HL-60/S4 treated with phorbol 12-myristate 13-acetate at 8.2 ng/mL for 4 days and 3 days (cell line): ENCODE measurements around the gene LIG4.
"Not testable (repeated sequence)": the region's sequence is repeated elsewhere in the genome, so short reads cannot be mapped to it uniquely, and the experiment has no call there.

ENCODE experiments used
- in situ Hi-C: fragments of 300-500 bp; cut with MboI; formaldehyde crosslinking; loops from 2 replicates; pipeline ENCODE4 v1.15.0; 2022; ENCODE audit warnings: low sequenced_read_pairs

The LIG4 gene

DNA sequence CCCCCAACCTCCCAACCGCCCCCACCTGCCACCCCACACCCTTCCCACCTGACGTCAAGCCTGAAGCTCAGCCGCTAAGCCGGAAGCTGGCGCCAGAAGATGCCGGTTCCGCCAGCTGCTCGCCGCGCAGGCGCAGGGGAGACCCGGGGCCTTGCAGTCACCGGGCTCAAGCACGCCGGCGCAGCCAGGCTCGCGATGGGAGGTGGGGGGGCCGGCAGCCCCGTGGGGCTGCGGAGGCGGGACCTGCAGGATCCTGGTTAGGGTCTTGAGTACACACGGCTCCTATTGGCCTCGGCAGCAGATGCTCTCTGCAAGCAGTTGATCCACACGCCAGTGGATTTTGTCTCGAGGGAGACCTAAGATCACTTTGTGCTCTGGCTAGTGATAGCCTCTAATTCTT lies at the start of gene LIG4:
Gene LIG4, minus strand, starts transcription at position 101 of the 400 bp plus-strand sequence. CDS start 4,268 bp downstream, outside the sequence.
- in situ Hi-C loops = no loop called here

DNA sequence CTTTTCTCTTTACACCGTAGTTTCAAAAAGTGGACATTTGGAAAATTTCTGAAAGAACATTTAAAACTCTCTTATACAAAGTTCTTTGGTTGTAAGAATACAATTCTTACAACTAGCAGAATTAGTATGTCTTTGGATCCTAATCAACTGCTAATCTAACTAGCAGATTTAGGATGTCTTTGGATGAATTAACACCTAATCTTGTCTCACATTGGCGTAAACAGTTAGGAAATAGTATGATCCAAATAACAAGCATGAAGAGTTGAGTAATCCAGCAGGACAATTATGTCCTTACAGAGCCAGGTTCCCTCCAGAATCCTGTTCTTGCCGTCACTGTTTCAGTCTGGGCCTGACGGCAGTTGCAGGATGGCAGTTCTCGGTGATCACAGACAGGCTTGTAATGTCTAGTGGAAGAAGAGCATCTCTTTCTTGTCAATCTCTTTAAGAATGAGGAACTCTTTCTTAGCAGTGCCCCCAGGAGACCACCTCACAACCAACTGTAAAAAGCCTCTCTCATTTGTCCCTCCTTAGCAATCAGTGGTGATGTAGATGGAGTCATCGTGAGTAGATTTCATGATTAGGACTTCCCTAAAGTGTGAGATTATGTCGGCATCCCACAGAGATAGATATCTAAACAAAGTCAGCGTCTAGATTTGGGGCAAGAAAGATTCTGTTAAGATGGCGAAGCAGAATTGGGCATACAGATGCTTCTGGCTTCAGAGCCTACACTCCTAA lies 48.5 kb upstream of the LIG4 start:
- in situ Hi-C loops = no loop called here

DNA sequence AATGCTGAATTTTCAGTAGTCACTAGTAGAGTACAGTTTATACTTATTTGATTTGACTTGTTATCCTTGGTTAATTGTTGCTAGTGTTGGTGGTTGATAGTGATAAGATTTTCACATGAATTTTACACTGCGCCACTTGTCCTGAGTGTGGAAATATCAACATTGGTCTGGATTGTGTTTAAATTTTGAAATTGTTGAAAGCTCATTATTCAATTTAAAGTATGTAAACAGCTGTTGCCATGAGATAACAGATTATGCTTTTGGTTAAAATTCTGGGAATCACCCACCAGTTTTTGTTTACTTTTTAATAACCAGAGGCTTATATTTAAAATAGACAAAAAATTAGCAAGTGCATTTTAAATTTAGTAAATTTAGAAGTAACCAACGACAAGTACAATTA lies 41.9 kb upstream of the LIG4 start:
- in situ Hi-C loops = no loop called here

DNA sequence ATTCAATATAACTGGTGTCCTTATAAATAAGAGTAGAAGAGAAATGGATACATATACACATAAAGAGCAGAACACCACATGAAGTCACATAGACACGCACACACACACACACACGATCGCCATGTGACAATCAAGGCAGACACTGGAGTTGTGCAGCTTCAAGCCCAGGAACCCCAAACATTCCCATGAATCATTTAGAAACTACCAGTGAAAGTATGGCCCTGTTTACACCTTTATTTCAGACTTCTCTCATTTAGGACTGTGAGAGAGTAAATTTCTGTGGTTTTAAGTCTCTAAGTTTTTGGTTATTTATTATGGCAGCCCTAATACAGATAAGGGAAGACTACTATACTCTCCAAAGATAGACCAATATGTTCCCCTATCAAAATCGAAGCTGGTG lies 33.8 kb upstream of the LIG4 start:
- in situ Hi-C loops = no loop called here

DNA sequence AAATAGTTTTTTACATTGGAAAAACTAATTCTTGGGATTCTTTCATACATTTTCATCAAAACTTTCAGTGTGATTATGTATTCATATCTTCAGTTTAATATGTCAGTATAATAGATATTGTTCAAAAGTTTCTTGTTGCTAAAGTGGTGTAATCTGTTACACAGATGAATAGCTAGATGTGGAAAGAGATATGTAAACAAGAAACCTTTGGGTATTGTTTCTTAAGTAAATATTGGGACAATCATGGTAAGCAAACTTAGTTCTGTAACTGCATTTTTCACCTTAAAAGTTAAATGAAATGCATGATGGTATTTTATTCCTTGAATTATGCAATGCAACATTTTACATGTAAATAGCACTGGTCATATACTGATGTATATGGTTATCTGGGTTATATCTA lies 15.0 kb upstream of the LIG4 start:
- in situ Hi-C loops = no loop called here

DNA sequence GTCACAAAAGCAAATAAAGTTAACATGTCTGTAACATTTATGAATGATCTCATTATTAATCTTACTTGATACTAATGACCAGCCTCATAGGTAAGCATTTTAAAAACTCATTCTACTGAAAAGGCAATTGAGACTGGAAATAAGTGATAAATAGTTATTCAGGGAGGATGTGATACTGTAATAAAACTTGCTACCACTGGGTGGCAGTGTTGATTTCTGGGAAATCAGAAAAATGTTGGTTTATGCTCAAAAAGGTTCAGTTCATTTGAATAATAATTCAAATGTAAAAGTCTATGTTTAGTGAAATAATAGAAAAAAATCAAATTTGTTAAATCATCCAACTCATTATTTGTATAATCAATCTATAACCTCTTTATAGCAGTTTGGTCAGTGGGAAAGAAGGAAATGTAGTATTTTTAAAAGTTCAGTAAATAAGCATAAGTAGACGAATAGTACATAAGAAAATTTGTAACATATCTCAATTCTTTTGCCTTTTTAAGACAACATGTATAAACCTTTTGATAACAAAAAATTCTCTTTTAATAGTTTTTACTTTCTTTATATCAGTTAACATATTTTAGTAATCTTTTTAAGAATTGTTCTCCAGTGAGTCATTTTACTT lies 12.4 kb upstream of the LIG4 start:
- in situ Hi-C loops = no loop called here

DNA sequence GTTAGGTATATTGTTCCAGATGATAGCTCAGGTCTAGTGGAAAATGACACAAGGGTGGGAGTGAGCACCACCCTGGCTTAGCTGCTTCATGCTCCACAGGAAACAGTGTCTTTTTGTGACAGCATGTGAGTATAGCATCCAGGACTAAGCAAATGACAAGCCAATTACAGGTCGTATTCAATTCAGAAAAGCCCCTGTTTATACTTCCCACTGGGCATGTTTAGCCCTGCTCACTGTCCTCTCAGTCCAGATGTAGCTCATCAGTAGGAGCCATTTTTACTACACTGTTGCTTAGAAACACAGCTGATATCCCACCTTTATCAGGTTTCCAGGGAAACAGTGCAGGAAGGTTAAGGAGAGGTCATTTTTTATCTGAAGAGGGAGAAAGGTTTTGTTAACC lies 10.8 kb upstream of the LIG4 start:
- in situ Hi-C loops = no loop called here

DNA sequence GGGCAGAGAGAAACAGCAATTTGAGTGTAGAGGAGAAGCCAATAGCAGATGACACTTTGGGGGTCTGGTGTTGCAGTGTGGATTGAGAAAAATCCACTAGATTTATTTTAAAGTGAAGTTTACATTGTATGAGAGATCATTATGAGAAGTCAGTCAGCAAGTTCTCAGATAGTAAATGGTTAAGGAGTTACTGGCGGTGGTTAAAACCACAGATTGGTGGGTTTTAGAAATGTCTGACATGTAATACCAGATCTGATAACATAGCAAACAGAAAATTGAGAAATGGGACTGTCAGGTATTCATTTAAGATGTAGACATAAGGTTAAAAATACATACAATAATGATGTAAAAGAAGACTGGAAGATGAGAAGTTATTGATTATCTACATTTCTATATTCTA lies 10.1 kb upstream of the LIG4 start:
- in situ Hi-C loops = no loop called here

DNA sequence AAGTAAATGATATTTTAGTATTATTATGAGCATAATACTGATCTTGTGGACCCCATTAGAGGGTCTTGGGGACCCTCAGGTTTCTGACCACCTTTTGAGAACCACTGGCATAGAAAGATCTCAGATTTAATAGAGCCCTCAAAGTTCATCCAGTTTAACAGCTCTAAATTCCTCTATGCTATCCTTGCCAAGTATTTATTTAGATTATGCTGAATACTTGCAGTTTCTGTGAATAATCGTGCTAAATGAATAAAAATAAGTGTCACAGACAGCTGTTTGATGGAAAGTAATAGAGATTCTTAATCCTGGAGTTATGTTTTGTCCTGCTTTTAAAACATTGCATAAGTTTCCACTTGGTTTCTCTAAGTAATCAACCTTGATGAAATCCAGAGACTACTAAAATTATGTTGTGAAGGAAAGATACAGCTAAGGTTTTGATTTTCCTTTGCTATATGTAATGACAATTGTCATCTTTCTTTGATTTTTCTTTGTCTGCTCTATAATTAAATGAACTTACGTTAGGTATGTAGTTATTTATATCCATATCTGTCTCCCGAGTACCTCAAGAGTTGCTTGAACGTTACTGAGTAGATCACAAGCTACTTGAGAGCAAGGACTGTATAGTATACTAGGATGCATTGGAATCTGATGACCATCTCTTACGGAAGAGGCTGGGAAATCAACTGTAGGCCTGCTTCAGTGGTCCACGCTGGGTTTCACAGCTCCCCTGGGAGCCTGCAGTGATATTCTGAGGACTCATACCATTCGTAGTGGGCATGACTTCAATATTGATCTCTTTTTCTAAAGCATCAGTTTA lies 8.6 kb upstream of the LIG4 start:
- in situ Hi-C loops = no loop called here

DNA sequence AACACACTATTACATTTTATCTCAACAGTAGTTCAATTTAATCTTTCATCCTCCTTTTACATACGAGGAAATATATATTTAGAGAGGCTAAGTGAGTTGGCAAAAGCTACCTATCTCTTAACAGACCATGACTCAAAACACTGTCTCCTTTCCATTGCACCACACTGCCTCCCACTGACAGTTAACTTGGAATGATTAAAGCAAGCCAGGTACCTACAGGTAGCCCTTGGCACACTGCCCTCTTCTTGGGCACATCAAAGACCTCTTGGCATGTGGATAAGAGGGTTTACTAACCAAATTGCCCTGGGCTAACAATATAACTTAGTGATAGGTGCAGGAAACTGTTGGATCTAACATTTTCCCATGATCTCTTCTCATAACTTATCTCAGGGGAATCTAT lies 4.7 kb upstream of the LIG4 start:
- in situ Hi-C loops = no loop called here

DNA sequence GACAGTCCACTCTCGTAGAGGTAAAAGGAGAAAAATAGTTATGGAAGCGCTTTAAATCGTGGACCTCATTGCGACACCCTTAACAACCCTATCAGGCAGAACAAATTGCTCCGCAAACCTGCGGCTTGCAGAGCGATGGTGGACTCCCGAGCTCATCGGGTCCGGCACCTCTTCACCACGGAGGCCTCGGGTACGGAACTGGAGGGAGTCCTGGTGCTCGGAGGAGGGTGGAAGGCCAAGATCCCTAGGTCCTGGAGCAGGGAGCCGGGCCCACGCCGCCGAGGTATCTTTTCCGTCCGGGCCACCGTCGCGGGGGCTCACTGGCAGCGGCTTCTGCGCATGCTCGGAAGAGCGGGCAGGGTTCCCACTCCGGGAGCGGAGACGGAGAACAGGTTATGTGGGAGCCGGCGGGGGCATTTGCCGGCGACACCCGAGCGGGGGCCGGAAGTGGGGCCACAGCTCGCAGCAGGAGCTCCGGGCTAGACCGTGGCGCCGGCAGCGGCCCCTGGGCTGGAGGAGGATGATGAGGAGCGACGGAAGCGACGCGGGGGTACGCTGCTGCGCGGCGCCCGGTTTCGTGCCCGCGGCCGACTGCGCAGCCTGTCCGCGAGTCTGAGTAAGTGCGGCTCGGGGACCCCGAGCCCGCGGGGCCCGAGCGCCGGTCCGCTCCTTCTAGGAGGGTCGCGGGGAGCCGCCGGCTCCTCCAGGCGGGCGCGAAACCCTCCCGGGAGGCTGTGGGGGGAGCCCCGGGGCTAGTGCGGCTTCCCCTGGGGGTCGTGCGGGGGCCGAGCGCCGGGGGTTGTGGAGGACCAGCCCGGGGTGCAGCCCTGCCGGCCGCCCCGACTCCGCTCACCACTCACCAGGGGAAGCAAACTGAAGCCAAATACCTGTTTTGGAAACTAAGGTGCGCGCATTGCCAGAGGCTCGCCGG lies 3.0 kb upstream of the LIG4 start, which contains the start of gene ABHD13:
Gene ABHD13, plus strand, starts transcription at position 349 of the 931 bp plus-strand sequence. CDS start 10,827 bp downstream, outside the sequence.
- in situ Hi-C loops = no loop called here

DNA sequence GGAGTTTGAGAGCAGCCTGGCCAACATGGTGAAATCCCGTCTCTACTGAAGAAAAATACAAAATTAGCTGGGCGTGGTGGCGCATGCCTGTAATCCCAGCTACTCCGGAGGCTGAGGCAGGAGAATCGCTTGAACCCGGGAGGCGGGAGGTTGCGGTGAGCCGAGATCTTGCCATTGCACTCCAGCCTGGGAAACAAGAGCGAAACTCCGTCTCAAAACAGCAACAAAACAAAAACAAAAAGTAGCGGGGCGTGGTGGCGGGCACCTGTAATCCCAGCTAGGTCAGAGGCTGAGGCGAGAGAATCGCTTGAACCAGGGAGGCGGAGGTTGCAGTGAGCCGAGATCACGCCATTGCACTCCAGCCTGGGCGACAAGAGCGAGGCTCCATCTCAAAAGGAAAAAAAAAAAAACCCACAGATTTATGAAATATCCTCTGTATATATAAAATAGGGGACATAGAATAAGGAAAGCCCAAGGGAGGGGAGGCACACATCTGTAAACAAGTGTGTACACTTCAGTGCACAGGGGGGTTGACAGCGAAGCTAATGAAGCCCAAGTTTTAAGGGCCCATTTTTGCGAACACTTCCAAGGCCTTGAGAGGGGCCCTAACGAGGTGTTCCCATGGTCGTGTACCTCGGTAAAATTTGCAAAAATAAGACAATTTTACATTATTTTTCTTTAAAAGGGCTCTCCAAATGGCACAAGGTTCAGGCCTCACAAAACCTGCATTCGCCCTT lies 2.1 kb upstream of the LIG4 start:
- in situ Hi-C loops = not testable (repeated sequence)

DNA sequence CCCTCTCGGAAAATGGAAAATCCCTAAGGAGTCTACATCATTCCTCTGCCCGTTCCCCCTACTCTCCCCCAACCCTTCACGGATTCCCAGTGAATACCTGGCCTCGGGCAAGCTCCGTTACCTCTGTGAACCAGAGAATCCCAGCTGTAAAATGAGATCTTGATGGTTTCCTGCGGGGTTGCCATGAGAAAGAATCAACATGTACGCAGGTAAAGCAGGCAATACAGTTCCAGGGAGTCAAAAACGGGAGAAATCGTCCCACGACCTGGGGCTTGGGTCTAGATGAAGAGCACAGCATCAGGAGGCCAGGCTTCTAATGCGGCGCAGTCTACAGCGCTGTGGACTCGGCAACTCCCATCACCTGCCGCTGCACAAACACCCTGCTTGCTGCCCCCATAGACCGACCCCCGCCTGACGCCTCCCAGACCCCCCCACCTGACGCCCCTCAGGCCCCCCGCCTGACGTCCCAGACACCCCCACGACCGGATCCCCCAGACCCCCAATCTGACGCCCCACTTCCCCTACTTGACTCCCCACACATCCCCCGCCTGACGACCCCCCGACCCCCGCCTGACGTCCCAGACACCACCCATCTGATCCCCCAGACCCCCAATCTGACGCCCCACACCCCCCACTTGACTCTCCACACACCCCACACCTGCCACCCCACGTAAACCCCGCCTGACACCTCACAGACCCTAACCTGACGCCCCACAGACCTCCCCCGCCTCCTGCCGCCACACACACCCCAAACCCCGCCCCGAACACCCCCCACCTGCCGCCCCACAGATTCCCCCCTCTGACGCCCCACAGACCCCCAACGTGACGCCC lies 680 bp downstream of the LIG4 start:
- in situ Hi-C loops = no loop called here

DNA sequence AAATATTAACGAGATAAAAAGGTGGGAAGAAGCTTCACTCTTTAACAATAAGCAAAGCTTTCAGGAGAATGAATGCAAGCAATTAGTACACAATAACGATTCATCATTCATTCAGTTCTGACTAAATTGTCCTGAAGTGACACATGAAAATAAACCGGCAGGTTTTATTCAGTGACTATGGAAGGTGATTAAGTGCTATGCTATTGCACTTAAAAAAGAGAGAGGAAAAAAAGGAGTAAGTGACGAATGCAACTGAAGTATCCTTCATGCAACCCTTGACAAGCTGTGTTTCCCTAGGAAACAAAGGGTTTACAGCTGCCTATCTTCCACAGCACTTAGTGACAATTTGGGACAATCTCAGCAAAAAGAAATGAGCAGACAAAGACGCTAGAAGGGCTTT lies 1.4 kb downstream of the LIG4 start:
- in situ Hi-C loops = no loop called here

DNA sequence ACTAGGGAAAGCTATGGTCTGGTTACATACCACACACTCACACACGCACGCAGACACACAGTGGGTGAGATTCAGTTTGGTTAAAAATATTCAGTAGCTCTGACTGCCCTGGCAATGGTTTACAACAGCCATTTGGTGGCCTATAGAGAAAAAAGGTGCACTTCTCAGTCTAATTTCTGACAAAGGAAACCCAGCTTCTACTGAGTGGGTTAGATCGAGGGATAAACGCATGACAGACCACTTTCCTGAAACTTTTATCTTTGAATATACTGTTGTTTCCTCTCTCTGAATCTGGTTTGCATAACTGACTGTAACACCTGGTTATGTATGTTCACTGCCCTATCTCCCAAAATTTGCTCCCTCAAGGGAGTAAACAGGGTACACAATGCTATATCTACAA lies 2.5 kb downstream of the LIG4 start:
- in situ Hi-C loops = no loop called here

DNA sequence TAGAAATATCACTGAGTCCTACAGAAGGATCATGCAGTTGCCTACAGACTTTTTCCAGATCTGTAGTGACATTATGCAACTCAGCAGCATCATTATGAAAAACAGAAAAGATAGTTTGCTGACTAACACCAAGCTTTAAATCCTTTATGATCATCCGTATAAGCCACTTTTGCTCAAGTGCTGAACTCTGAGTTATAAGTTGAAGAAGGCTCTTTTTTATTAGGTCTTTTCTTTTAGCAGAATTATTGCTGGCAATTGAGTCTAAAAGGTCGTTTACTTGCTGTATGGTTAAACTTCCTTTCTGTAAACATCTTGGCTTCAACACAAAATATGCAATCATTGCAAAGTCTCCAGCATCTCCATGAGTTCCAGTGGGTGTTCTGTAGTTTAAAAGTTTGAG lies 4.8 kb downstream of the LIG4 start:
- in situ Hi-C loops = no loop called here

DNA sequence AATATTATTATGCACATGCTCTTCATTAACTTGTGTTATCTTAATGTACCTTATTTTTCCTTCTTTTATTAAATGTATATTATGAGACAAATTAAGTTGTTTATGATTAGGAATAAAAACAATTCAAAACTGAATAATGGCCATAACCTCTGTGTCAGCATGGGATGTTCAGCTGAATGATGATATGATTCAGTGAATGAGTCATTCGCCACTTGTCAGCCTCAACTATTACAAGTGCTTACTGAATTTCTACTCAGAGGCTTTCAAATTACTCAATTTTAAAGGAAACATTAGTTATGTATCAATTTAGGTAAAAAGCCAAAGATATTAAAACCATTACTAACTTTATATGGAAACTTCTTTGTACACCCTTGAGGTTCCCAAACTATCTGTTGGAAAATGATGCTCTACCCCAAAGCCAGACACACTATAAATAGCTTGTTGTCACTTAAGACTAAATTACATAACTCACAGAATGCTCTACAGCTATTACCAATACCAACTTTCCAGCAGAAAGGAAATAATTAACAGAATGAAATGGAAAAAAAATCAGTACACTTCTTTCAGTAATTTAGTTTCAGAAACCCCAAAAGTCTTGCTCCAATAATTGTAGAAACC lies 14.4 kb downstream of the LIG4 start:
- in situ Hi-C loops = no loop called here

DNA sequence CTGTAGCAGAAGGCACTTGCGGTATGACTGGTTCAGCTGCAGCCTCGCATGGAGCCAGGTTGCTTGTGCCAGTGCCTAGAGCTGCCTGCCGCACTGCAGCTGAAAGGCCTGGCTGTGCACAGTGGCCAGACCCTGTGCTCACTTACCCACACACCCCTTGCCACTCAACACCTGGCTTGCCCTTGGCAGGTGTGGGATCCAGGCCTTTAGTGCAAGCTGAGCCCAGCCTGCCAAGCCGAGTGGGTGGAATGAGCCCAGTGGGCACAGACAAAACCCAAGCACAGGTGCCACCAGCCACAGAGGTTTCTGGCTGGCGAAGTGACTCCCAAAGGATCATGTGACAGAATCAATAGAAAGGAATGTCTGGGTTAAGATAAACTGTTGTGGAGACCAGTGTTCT lies 19.5 kb downstream of the LIG4 start:
- in situ Hi-C loops = no loop called here

DNA sequence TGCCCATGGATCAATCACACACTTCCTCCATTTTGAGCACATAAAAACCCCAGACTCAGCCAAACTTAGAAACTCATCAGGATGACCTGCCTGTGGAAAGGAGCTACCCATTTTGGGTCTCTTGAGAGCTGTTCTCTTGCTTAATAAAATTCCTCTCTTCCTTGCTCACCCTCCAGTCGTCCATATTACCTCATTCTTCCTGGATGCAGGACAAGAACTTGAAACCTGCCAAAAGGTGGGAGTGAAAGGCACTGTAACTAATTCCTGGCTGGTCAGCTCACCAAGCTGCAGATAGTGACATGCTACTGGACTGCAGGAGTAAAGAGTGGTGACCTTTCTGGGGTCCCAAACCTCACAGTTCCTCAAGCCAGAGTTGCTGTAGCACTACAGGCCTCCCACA lies 20.2 kb downstream of the LIG4 start:
- in situ Hi-C loops = no loop called here
